GM19351 (cell line): ENCODE measurements around the gene GABPB2.

Source experiments
- ATAC-seq: cut with Tn5 transposase; IDR thresholded peaks from one replicate; pipeline ENCODE4 v1.9.1; 2021; ENCODE audit warnings: mild to moderate bottlenecking, moderate library complexity; ENCODE audit not compliant: unreplicated experiment

Gene GABPB2

DNA sequence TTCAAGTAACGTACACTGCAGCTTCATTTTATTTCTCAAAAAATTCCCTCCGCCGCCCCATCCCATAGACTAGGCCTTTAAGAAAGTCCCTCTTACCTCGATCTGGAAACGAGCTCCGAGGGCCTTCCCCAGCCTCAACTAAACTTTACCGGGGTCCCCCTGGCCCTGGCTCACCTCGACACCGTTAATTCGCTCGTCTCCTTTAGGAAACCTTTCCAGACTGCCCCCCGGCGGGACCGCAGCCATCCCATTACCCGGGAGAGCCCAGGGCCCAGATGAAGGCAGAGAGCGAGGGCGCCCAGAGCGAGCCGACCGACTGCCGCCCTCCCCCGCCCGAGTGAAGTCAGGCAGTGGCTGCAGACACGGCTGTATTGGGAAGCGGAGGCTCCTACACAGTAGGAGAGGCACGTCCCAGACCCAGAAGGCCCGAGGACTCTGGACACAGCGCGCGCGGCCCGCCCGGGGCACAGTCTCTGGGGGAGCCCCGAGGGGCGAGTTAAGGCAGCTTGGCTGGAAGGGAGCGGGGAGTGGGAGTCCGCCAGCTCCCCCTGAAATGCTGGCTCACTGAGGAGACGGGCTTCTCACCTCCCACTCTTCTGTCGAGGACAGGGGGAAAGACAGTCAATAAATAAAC lies 61.3 kb downstream of the GABPB2 start:
- no peak for ATAC-seq

DNA sequence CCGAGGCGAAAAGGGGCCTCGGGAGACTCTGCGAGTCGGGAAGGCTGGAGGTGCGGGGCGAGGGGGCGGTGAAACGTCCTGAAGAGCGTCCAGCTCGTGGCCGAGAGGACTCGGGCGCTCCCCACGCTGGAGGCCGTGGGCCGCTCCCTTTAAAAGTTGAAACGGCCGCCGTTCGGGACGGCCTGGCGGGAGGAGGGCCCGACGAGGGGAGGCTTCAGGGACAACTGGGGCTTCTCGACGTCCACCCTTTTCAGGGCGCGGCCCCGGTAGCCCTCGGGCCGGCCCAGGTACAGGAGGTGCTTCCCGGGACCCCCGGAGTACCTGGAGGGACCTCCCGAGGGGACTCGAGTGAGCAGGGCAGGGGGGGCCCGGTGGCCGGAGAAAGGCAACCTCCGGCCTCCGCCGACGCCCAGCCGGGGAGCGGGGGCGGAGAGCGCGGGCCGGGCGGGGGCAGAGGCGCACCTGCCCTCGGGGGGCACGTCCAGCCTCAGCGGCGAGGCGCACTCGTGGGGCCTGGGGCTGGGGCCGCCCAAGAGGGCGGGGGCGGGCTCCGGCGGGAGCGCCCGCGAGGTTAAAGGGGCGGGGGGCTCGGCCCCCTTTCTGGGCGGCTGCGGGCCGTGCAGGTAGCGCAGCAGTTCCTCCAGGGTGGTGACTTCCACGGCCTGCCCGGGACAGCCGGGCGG lies 61.9 kb downstream of the GABPB2 start:
- ATAC-seq: no peak

DNA sequence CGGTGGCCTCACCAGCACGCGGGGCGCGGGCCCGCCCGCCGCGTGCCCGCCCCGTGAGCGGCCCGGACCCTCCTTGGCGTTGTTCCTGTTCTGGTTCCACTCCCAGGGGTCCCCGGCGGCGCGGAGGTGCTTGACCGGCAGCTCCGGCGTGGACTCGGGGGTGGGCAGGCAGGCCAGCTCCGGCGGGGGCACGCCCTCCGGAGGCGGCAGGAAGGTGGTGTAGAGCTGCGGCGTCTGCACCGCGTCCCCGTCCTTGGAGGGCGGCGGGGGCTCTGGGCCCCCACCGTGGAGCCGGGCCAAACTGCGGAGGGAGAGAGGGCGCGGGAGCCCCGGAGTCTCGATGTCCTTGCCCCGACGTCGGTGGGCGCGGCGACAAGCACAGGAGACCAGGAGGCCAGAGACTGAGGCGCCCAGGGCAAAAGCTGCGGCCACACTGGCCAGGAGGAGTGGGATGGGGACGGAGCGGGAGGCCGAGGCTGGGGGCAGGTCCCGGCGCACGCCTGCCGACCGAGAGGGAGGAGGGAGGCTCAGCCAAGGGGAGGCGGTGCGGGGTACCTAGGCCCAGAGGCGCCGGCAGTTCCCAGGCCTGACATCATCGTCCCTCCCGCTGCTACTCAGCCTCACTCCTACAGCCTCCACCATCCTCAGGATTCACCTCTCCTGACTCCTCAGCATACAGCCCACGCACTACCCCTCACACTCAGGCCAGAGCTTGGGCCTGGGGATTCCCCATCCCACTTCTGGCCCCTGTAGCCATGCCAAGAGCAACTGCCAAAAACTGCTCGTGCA lies 62.7 kb downstream of the GABPB2 start:
- no peak for ATAC-seq

DNA sequence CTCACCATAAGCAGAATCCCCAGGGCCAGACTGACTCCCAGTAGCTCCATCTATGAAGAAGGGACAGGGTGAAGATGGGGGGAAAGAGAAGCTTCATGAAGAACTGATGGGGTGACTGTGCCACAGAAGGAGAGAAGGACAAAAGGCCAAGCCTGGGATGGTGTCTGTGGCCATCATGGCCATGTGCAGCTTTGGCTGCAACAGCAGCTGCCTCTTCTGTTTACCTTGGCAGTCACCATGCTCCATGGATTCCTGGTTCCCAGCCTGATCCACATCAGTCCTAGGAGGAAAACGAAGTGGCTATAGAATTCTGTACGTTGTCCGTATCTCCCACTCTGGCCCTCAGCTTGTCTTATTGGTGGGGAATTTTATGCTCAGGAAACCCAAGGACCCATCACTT lies 63.8 kb downstream of the GABPB2 start:
- ATAC-seq: no peak

DNA sequence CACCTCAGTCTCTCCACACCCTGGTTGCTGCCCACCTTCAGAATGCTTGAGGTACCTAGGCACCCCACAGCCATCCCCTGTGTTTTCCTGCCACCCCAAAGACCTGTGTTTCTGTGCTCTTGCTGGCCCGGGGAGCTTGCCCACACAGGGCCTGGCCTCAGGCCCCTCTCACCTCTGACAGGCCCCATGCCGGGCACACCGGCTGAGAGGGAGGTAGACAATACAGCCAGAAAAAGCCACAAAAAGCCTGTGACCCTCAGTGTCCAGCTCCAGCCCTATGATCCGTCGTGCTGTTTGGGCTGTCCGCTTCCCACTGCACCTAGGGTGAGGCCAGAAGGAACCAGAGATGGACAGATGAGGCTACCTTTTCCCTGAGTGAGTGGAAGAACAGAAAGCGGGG lies 64.4 kb downstream of the GABPB2 start:
- ATAC-seq: no peak

DNA sequence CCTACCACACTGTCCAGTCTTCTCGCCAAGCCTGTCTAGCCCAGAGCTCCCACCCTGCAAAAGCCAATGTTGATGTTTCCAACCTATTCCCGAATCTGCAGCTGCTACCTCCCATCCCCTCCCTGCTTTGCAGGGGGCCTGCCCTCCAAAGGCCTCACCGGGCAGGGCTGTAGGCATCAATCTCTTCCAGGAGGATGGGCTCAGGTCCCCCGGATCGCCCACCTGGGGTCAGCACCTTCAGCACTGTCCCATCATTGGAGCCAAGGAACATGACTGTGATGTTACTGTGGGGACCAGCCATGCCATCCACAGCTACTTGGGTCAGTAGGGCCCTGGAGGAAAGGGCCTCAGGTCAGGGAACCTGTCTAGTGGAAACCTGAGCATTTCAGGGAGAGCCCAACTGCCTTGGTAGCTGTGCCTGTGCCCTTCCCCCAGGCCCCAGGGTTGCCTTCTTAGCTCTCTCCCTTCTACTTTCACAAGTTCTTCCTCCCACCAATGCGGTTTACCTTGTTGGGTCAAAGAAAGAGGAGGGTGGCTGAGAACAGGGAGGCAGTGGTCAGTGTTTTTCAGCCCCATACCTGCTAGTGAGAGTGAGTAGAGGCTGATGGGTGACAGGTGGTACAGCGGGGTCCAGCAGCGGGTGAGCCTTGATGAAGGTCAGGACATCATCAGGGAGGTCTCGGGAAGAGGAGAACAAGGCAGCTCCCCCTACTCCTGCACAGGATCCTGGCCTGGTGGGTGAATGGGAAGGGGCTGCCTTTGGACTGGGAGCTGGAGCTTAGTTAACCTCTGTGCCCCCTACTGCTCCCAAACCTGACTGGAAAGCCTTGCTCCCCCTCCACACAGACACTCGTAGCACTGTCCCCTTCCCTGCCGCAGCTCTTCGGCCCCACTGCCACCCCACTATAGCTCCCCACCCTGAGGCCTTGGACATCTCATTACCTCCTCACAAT lies 65.1 kb downstream of the GABPB2 start:
- no peak for ATAC-seq

DNA sequence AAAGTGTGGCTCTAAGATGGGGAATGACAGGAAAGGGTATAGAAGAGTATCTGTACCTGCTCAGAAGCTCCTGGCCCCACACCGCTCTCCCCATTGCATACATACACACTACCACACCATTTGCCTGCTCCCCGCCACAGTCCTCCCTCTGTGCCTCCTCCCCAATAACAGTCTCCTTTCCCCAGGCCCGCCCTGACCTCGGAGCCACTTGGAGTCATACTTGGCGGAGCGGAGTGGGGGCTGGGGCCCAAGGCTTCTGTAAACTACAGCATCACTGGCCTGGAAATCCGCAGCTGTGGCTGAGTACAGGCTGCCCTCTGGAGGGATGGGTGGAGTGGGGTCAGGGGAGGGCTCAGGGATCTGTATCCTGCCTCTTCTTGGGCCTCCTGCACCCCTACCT lies 67.2 kb downstream of the GABPB2 start:
- no peak for ATAC-seq

DNA sequence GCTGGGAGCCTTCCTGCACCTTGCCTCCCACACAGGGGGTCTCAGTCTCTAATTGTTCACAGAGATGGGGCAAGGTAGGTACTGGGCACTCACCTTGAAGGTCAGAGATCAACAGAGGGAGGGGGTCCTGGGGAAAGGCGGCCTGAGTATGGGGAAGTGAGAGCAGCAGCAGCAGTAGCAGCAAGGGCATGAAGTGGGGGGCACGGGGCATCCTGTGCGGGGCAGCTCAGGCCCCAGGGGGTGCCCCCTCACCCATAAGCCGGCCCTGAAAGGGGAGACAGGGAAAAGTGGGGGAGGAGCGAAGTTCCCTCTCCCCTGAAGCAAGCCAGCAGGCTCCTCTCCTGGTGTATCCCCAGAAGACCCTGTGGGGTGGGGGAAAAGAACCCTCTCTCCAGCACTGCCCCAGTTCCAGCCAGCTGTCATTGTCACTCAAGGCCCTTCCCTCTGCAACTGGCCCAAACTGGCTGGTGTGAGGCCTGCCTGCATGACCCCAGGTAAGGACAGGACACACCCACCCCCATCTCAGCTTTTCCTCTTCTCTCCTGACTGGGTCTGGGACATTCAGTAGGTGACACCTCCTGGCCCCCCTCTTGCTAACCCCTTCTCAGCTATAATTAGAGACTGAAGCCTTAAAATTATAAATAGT lies 72.0 kb downstream of the GABPB2 start:
- ATAC-seq: no peak

DNA sequence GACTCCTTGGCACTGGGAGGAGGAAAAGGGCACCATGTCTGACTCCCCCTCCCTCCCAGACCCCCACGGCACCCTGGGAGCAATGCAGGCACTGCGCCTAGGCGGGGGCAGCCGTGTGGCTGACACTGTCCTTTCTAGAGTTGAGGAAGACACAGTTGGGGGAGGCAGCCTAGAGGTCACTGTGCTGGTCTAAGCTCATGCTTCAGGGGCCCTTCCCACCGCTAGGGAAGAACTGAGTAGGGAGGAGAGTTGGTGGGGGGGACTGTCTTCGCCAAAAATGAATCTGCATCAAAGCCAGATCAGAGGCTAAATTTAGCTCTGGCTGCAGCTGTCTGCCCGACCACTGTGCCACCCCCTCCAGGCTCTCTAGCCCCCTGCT lies 72.5 kb downstream of the GABPB2 start:
- ATAC-seq: no peak

DNA sequence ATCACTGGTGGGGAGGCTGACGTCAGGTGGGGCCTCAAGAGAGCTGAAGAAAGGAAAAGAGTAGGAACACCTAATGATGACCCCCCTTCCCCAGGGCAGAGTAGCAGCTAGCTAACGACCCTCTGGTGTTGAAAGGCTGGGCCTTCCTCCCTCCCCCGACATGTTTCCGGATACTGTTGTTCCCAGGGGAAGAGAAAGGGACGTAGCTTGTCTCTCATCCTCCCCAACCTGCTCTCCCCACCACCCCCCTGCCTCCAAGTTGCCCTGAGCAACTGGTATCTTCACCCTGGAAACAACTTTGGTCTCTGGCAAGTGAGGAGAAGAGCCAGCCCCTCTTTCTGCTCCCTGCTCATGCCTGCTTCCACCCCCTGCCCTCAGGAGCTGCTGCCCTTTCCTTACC lies 73.4 kb downstream of the GABPB2 start:
- ATAC-seq: no peak

DNA sequence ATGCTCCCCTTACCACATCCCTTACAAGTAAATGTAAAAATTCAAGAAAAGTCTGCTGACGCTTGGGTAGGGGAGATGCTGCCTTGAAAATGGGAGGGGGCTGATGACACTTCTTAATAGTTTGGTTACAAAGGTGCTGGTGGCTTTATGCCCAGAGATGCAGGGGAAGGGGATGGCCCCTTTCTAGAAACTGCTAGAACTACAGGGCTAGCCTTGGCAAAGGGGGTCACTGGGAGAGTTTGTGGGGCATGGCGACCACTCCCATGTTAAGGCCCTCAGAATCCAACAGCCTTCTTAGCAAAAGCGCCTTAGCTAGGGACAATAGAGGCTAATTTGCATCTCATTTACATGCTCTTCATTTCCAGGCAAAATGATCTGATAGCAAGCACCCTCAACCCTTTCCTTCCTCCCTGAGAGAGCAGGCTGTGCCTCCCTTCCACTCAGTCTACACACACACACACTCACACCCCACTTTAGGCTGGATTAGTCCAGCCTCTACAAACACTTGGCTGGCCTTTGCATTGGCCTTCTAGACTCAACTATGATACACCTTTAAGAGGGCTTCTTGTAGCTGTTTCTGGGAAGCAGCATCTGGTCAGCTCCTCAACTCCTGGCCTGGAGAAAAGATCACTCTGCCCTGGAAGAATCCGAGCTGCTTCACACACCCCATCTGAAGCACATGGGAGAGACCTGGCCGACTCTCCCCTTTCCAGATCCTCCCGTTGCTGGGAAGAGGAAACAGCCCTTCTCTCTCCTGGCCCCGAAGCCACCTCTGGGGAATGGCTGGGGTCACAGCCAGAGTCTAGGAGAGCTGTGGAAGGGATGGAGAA lies 74.1 kb downstream of the GABPB2 start:
- ATAC-seq: no peak

DNA sequence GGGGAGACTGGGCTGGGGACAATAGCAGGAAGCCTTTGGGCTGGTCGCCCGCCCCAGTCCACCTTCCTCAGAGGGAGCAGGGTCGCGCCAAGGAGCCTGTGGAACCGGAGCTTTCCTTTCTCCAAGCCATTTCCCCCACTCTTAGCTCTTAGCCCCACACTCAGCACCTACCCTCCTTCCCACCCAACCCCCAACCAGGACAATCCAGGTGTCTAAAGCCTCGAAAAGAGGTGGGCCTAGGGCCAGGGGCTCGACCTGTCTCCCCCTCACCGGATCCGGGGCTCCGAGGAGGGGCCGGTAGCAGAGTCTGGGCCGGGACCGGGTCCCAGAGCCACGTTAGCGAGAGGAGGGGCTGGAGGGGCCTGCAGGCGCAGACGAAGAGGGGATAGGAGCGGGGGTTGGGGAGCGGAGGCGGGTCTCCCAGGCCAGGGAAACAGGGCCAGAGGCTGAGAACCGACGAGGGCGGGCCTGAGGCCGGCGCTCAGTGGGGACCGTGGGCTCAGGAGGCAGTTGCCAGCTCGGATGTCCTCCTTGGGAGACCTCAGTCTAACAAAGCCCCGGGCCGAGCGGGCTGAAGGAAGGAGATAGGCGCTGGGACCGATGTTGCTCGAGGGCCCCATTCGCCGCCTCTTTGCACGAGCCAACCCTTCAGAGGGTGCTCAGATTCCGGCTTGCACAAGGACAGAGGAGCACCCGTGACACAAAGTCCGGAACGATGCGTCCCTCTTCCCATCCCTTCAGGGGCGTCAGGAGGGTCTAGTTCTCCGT lies 74.9 kb downstream of the GABPB2 start:
- no peak for ATAC-seq

DNA sequence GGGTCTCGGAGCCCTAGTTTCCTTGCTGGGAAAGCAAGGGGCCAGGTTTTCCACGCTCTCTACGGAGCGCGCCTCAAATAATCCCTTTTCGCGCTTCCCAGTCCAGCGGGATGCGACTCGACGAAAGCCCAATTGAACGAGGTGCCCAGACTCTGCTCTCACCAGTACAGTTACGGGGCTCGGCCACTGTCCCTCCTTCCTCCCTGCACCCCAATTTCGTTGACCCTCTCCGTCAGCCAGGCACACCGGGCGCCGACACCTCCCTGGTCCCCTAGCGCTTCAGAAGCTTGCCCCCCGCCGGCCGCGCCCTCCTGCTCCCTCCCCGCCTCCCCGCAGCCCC lies 75.5 kb downstream of the GABPB2 start:
- peak; percentile 19 for ATAC-seq

DNA sequence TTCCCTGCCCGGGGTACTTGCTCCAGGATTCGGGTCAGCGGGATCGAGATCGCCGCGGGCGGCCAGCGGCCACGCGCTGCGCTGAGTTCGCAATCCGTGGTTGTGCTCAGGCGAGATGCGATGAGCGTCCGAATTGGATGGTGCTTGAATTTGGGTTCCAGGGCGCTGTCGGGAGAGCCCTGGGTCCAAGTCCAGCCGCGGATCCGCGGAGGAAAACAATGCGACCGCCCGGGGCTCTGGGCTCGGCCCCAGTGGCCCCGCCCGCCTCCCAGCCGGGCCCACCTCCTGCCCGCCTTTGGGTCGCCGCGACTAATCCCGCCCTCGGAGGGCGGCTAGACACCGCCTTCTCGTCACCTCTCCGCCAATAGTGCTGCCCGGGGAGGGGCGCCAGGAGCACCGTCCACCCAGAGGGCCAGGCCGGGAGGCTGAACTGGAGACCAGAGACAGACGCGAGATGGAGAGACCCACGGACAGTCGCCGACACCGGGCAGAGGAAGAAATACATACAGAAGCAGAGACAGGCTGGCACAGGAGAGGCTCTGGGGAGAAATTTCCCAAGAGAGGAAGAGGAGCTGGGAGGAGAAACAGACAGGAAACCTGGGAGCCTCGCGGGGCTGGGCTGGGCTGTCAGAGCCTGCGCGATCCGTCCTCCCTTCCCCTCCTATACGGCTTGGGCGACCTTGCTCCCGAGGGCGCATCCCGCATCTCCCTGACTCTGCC lies 76.0 kb downstream of the GABPB2 start, which contains the start of gene SEMA6C:
TSS of gene SEMA6C (minus strand) at position 220 of the 720 bp plus-strand sequence. CDS start 4,010 bp downstream, outside the sequence.
- ATAC-seq: peak; percentile 99

DNA sequence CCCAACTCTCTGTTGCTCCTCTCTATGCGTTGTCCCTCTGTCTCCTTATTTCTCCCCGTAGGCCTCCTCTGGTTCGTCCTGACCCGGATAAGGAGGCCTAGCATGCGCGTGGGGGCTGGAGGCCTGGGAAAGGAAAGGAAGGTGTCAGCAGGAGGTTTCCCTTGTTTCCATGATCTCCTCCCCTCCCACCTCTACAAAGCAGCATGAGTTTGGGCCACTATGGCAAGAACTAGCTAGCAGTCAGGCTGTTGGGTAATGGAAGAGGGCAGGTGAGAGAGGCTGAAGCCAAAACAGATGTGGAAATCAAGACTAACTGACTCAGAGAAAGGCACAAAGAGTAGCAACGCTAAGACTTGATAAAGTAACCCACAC lies 76.6 kb downstream of the GABPB2 start:
- ATAC-seq: no peak

DNA sequence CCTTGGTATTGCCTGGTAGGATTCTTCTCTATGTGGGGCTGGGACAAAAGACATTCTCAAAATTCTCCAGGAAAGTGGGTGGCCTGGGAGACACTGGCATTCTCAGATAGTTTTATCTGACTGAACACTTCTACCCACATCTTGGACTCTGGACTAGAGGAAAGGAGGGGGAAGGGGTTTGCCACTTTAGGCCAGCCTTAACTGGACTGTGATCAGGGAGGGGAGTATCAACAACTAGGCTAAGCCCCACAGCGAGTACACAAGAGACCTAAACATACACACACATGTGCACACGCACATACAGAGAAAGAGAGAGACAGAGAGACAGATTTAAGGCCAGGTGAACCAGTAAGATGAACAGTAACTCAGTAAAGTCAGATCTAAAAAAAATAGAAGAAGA lies 77.1 kb downstream of the GABPB2 start:
- ATAC-seq: no peak

DNA sequence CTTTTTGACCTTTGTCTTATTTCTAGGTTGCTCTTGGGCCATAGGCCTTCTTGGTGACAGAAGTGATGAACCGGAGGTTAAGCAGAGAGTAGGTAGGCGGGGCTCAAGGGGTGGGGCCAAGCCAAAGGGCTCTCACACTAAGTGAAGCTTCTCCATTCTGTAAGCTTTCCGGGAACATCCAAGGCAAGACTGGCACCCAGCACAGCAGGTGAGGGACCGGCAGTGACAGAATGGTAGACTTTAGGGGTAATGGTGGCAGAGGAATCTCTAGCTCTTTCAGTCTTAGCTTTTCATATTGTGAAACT lies 85.9 kb downstream of the GABPB2 start, which contains the start of gene TNFAIP8L2:
TSS of gene TNFAIP8L2 (plus strand) at position 135 of the 305 bp plus-strand sequence. CDS start 2,049 bp downstream, outside the sequence.
- peak; percentile 71 for ATAC-seq

DNA sequence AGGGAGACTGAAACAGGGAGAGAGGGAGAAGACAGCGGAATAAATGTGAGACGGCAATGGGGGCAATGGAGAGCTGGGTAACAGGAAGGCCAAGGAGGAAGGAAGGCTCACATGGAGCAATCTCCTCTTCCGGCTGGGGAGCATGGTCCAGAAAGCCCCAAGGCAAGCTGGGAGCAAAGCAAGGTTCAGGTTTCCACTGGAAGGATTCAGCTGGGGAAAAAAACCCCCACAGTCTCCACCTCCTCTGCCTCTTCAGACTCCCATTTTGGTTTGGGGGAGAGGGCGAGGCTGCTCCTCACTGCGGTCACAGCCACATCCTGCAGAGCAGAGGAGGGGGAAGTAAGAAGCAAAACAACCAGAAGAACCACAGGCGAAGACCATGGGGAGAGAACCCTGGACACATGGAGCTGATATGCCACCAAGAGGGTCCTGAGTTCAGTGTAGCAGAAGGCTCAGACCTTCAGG lies 86.5 kb downstream of the GABPB2 start:
- no peak for ATAC-seq
